ENCODE results near the gene NR2F1-AS1.

Gene NR2F1-AS1

DNA sequence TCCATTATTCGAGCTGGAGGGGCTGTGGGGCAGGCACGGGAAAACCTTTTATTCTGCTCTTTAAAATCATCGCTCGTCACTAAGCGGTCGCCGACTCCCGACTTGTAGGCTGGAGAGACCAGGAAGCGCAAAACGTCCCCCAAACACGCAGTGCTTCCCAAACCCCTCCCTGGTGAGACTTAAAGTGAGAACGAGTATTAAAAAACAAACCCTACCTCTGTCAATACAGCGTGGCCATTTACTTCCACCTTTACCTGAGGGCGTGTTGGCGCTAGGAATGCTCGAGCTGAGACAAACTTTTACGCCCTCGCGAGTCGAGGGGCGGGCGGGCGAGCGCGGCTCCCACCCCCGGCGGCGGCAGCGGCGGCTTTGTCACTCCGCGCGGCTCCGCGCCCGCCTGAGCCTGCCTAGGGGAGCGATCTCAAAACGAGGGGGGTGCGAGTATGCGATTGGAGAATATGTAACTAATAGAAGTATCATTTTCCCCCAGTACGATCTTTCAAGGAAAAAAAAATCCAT lies at the start of gene NR2F1-AS1:
Gene NR2F1-AS1 (minus strand): TSS at position 293 of the 519 bp plus-strand sequence.
- DNase-seq (ENCODE audit: low read depth in 2 of 2): no peak

DNA sequence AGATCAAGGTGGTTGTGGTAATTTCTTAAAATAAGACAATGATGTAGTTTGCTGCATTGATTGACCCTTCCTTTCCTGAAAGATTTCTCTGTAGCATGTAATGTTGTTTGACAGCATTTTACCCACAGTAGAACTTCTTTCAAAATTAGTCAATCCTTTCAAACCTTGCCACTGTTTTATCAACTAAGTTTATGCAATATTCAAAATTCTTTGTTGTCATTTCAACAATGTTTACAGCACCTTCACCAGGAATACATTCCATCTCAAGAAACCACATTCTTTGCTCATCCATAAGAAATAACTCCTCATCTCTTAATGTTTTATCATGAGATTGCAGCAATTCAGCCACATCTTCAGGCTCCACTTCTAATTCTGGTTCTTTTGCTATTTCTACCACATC lies 45.8 kb upstream of the NR2F1-AS1 start:
- DNase-seq (ENCODE audit: low read depth in 2 of 2): no peak

DNA sequence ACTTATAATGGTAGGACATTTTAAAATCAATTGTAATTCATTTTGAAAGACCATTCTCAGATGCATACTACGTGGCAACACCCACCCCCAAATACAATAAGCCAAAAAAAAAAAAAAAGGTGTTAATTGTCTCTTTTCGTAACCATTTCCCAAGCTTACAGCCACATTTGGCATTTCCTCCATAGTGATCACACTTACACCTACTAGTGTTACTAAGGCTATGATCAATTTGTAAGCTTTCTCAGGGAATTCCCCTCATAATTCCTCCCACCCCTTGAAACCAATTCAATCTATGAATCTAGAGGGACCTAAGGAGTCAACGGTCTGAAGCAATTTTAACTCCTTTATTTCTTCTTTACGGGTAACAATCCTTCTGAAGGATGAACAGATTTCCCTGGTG lies 42.1 kb upstream of the NR2F1-AS1 start:
- no peak for DNase-seq (ENCODE audit: low read depth in 2 of 2)

DNA sequence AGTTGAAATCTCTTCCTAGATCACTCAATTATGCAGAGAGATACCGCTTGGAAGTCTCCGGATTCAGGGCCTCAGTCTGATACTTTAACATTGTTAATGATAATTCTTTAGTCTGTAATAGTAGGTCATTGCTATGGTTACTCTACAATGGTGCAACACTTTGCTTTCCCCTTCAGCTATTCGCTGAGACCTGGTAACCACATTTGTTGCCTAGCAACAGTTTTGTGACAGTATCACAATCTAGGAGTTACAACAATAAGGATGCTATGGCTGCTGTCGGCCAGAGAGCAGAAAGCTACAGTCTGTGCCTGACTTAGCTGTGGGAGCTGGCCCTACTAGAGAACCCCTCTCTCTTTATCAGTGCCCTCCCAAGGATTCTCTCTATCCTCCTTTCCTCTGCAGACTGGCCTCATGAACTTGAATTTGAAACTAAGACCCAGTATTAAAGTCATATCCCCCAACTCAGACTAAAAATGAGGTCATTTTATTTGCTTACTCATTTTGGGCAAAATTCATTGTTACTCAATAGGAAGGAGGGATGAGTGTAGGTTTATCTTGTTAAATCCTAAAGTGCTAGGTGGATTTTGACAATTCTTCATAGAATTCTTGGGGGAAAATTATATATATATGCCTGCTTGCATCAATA lies 41.3 kb upstream of the NR2F1-AS1 start:
- no peak for DNase-seq (ENCODE audit: low read depth in 2 of 2)

DNA sequence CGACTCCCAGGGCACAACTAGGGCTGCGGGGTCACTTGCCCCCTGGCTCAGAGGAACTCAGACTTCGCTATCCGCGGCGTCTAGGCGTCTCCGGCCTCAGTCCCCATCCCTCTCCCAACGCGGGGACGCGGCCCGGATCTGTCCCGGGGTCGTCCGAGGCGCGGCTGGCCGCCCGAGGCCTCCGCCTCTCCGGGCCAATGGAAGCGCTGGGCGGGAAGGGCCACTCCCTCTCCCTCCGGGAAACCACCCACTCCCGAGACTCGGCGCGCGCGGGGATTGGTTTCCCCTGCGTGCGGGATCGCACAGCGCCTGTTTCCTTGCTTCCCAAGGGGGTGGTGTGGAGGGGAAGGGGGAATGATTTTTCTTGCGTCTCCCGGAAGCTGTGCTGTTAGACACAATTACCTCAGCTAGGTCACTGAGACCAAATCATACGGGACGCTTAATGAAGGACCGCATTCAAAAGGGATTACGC lies 40.3 kb upstream of the NR2F1-AS1 start:
- DNase-seq (ENCODE audit: low read depth in 2 of 2): no peak

DNA sequence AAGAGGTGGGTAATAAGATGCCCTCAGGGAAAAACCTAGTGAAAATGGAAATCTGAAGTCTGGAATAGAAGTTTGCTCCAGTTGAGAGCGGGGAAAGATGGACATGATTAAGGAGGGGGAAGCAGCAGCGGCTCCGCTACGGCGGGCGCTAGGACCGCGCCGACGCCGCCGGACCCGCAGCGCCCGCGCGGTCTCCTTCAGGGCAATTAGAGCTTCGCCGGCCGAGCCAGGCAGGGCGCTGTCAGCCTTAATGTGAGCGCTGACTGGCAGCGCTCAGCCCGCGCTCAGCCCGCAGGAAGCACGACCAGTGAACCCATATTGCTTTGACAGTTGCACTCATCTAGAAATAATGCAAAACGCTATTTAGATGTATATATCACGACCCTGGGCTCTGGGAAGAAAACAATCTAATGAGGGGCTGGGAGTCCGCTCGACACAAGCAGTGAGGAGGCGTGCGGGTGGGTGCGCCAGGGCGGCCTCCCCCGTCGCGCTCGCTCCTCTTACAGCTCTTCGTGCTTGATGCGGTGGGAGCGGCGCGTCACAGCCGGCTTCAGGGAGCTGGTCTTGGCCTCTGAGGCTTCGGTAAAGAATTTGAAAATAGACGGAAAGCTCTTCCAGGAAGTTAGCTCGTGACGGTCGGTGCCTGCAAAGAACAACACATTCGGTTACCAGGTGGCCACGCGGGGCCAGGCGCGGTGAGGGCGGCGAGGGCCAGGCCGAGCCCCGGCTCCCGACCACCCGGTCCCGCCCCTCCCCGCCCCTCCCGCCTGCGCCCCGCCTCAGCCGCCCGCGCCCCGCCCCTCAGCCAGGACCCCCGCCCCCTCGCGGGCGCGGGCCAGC lies 39.7 kb upstream of the NR2F1-AS1 start:
- peak; percentile 41 to 52 for DNase-seq (ENCODE audit: low read depth in 2 of 2)

DNA sequence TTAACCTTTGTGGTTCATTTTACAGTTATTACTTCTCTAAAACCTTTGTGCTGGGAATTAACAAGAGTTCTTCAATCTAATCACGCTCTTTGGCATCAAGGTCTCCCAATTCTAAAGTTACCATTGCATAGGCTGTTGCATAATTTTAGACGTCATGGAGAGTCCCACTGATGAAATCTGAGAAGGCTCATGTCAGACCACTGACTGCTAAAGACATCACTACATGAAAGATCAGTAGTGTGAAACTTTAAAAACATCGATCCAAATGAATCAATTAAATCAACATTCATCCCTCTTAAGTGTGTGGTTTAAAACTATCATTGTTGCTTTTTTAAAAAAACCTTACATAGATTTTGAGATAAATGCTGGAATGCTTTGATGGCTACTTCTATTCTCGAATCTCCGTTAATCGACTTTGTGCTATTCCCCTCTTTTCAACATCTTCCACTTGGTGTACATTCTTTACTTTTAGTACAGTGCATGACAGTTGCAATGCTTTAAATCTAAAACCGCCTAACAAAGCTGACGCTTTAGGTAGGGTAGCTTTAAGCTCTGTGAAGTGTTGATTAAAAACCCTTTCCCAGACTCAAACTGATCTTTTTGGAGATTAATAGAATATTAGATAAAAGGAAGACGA lies 35.6 kb upstream of the NR2F1-AS1 start:
- DNase-seq (ENCODE audit: low read depth in 2 of 2): no peak

DNA sequence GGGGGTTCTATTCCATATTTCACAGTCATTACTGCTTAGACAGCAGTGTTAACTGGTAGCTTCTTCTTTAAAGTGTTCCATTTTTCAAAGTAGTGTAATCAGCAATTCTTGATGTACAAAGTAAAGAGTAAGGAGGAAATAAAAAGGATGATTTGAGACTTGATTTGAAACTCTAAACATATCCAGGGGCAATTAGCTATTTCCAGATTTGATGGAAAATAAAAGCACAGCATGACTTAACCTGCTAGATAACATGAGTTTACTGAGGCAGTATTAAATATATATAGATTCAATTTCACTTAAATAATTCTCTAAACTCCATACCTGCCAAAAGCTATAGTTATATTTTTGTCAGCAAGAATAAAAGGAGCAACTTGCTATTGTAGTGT lies 31.8 kb upstream of the NR2F1-AS1 start:
- no peak for DNase-seq (ENCODE audit: low read depth in 2 of 2)

DNA sequence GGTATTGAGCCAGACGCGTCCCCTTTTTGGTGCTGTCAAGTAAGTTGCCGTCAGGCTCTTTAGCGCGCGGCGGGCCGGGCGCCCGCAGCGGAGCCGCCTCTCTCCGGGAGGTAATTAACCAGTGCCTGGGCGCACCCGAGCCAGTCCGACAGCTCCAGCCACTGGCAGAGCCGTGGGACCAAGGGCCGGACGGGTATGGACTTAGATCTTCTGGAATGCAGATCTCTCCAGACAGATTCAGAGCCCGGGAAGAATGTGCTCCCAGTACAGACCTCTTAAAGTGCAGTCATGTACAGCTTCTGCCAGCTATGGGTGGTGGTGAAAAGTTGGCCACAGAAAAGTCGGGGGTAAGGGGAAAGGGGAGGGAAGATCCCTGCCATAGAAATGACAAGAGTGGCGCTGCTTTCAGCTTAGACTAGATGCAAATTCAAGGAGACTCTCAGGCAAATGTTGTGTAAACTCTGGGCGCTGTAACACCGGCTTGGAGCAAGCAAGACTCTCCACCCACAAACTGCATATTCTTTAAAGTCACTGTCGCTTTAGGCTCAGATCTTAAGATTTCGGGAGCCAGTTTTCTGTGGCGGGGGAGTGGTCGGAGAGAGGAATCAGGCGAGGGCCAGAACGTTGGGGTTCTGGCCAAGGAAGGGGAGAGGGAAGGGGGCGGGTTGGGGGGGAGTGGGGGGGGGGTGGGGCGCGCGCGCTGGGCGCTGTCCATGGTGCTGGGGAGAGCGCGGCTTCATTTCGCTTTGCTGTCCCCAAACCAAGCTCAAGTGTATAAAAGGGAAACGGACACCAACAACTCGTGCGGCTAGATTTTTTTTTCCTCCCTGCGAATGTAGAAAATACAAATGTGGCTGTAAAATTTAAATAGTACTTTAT lies 31.2 kb upstream of the NR2F1-AS1 start:
- DNase-seq (ENCODE audit: low read depth in 2 of 2): no peak

DNA sequence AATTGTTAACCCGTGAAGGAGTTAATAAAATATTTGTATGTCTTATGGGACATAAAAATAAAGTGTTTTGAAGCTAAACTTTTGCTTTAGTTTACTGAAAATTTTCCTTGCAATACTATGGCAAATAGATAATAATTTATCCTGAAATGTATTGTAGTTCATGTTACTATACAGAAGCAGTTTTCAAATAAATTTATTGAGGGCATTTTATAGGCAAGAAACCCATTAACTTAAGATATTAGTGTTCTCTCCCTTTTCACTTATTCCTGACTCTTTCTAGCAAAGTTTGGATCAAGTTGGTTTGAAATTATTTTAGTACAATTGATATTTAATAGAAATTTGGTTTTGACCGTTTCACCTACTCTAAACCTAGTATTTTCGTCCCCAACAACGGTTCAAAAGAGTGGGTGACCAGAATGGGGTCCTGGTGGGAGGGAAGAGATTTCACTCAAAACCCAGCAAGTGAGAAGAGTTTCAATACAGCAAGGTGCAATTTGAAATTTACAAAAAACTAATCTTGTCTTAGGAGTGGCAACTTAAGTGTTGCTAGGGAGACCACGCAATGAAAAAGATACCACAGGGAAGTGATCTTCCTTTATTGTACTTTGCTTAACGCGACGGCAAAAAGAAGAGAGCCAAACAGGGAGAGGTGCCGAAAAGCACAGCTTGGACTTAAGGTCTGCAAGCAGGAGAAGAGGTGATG lies 30.4 kb upstream of the NR2F1-AS1 start:
- no peak for DNase-seq (ENCODE audit: low read depth in 2 of 2)

DNA sequence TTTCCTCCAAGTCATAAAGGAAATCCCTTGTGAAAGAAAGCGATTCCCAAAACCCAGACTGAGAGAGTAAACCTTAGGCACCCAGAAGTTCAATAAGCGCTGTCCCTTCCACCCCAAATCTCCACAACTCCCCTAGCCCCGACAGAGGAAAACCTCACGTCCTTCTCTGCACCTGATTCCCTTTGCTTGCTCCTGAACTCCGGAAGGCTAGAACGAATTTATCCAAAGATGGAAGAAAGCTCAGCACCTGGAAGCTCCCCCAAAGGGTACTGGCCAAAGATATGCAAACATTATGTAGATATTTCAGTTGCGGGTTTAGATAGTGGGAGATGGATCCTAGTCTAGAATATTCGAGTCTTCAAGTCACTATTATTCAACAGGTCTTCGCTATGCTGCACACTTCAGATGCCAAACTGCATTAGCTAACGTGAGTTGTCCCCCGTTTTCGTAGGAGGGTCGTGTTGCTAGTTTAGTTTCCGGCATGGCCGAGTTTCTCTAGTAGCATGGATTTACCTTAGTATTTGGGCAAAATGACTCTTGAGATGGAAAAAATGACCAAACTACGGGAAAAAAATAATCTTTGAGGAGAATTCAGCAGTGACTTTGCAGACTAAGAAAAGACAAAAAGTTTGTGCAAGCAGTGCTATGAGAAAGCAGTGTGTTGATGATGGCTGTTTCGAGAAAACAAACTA lies 29.7 kb upstream of the NR2F1-AS1 start:
- no peak for DNase-seq (ENCODE audit: low read depth in 2 of 2)

DNA sequence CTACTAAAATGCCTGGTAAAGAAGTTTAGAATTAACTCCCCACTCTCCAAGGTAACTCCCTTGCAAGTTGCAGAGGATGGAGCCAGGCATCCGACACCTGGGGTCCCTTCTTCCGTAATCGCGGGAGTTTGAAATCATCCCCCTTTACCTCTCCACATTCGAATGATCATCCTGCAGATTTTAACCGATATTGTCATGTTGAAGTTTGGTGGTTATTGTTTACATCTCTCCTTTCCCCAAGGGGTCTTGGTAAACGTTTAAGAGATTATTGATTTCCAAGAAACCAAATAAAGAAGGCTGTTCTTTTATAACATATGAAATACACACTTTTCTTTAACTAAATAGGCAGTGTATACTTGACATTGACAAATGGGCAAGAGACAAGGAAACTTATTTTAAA lies 28.7 kb upstream of the NR2F1-AS1 start:
- no peak for DNase-seq (ENCODE audit: low read depth in 2 of 2)

DNA sequence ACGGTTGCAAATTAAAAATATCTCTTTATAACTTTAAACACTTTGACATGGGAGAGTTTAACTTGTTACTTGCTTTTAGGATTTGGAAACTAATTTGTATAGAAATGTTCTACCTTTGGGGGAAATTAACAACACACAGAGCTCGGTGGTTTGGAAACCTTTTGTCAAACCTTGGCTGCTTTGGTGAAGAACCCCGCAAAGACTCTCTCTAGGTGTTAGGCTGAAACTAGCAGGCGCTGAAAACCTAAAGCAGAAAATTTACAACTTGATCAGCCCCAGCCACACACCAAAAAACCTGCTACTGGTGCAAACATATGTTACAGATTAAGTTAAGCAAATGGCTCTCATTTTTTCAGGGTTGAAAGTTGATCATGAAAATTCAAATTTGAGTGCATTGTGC lies 27.8 kb upstream of the NR2F1-AS1 start:
- no peak for DNase-seq (ENCODE audit: low read depth in 2 of 2)

DNA sequence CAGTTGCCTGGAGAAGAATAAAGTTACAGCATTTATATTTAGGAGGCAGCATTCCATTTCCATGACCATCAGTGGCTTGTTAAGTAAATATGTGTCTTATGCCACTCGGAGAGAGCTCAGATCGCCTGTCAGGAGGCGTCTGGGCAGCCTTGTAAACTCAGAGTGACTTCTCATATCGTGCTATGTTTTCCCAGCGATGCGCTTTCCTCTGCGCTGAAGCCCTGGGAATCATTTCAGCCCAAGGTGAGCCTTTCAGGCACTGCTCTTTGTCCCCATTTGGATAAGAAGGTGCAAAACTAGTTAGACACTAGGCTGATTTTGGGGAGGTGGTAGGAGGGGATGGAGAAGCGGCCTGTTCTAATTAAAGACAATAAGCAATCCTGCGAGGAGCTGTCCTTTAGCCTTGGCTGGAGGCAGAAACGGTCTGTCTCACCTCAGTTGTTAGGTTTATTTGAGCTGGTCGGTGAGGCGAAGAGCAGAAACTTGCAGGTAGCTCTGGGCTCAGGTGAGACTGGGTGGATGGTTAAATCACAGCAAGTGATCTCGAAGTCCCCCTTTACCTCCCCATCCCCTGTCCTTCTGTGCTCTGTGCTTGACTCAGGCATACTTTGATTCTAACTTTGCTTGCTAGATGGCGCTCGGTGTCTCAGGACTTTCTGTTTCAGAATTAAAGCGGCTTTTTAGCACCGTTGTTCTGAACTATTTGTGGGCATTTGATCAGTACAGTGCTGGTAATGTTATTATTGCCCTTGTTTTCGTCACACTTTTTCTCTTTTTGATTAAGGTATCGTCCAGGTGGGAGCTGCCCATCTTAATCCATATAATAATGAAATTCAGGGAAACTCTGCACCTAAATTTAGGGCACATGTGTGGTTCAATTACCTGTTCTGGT lies 26.6 kb upstream of the NR2F1-AS1 start:
- DNase-seq (ENCODE audit: low read depth in 2 of 2): no peak

DNA sequence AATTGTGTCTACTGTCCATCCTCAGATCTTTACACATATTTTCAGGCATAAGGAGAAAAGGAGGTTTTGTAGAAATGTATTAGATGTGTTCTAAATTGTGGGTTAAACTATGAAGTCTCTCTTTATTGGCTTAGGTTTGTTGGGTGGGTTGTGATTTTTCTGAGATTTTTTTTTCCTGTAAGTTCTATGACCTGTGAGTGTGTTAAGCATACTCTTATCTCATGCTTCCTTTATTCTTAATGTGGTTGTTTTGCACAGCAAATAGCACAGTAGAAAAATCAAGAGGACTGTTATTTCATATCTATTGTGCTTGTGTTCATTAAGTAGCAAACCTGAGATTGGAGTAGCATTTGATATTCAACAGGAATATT lies 25.3 kb upstream of the NR2F1-AS1 start:
- no peak for DNase-seq (ENCODE audit: low read depth in 2 of 2)

DNA sequence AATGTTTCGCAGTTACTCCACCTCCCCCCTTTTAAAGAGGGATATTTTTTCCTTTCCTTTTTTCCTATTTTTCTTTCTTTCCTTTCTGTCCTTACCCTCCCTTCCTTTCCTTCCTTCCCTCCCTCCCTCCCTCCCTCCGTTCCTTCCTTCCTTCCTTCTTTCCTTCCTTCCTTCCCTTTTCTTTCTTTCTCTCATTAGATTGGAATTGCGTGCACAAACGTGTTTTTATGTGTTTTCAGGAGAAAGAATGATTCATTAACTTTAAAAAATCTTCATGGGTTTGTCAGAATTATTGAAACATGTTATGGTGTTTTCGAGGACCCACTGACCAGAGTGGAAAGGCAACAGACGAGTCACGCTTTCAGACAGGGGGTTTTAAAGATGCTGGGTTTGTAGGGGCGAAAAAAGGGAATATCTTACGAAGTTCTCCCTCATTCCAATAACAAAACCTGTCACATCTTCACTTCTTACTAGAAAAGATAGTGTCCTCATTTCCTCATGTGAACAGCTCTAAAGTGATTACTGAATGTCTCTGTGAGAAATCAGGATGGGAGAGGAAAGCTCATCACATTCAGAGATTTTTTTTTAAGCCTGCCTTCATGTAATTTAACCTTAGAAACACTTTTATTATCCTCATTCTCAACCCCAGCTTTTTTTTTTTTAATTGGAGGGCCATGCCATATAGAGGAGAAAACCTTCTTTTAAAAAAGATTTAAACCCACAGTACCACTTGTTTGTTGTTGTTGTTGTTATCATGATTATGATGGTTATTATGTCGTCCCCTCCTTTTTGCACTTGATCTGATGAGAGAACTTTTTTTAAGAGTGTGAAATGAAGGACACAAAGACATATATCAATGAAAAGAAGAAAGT lies 23.9 kb upstream of the NR2F1-AS1 start:
- DNase-seq (ENCODE audit: low read depth in 2 of 2): no peak

DNA sequence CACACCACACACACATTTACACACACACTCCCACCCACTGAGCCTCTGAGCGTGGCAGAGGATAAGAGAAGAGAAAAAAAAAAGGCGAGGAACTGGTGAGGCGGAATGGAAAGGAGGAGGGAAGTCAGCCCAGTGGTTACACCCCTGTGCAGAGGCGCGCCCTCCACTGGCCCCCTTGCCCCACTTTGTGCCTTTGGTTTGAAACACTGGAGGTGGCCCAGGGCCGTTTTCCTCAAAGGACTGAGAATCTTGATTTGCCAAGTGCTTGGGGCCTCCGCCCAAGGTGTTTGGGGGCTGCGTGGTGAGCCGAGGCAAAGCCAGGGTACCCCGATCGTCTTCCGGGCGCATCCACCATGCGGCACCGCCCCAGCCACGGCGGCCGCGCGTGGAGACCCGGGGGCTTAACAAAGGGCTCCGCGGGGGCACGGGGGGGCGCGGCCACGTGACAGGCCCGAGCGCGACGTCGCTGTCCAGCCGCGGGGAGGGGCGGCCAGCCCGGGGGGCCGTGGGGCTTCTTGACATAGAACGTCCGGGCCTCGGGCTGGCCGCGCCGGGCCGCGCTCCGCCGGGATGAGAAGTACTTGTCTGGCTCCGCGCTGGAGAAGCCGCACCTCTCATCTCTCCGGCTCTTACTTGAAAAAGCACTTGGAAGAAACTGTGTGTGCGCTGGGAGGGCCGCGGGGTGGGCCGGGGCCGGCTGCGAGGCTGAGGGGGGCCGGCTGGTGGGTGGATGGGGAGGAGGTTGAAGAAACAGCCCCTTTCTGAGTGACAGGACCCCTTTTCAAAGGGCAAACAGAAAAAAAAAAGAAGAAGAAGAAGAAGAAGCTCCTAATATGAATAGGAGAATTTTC lies 23.0 kb upstream of the NR2F1-AS1 start:
- no peak for DNase-seq (ENCODE audit: low read depth in 2 of 2)
